Caco-2 (cell line): ENCODE results near the gene BNIPL. TPM values are rescaled to one million over a fixed set of nuclear protein-coding genes. Genes with fewer than 3 reads are reported as not detected.

Experiments
- total RNA-seq: library from RNA; stranded (reverse); gene quantifications from 2 replicates; pipeline ENCODE4 v1.2.3, GENCODE V29; 2022

BNIPL gene
- total RNA-seq, 1 experiment from 2014 or later = 1.9 TPM

Other genes starting within 250 kb of the BNIPL start
- 2.7 and 3.2 TPM in 2 replicates for gene CTSK, start 228.3 kb upstream of the BNIPL start, total RNA-seq
- gene ARNT, start 160.0 kb upstream of the BNIPL start, total RNA-seq = 33.8 and 36.1 TPM in 2 replicates
- not detected in 2 replicates for gene CTXND2, start 149.4 kb upstream of the BNIPL start, total RNA-seq
- 45.0 and 46.7 TPM in 2 replicates for gene SETDB1, start 110.2 kb upstream of the BNIPL start, total RNA-seq
- 360 and 379 TPM in 2 replicates for gene CERS2, start 61.8 kb upstream of the BNIPL start, total RNA-seq
- 30.0 and 42.5 TPM in 2 replicates for gene ANXA9, start 54.3 kb upstream of the BNIPL start, total RNA-seq
- gene MINDY1, start 29.7 kb upstream of the BNIPL start, total RNA-seq = 15.6 and 16.9 TPM in 2 replicates
- gene PRUNE1, start 28.1 kb upstream of the BNIPL start, total RNA-seq = 24.2 and 24.3 TPM in 2 replicates
- gene C1orf56, start 11.2 kb downstream of the BNIPL start, total RNA-seq = 4.8 and 6.7 TPM in 2 replicates
- 58.7 and 59.4 TPM in 2 replicates for gene CDC42SE1, start 23.0 kb downstream of the BNIPL start, total RNA-seq
- 0.95 and 1.2 TPM in 2 replicates for gene MLLT11, start 23.8 kb downstream of the BNIPL start, total RNA-seq
- gene GABPB2, start 34.2 kb downstream of the BNIPL start, total RNA-seq = 2.0 and 2.6 TPM in 2 replicates
- gene SEMA6C, start 110.0 kb downstream of the BNIPL start, total RNA-seq = 2.8 and 3.7 TPM in 2 replicates
- not detected in 2 replicates for gene TNFAIP8L2, start 120.1 kb downstream of the BNIPL start, total RNA-seq
- 4.0 and 5.0 TPM in 2 replicates for gene LYSMD1, start 129.3 kb downstream of the BNIPL start, total RNA-seq
- 52.1 and 53.6 TPM in 2 replicates for gene SCNM1, start 129.6 kb downstream of the BNIPL start, total RNA-seq
- 0.84 and 1.3 TPM in 2 replicates for gene TMOD4, start 139.4 kb downstream of the BNIPL start, total RNA-seq
- 80.1 and 86.0 TPM in 2 replicates for gene VPS72, start 153.6 kb downstream of the BNIPL start, total RNA-seq
- gene PIP5K1A, start 162.0 kb downstream of the BNIPL start, total RNA-seq = 88.6 and 95.1 TPM in 2 replicates
- gene PSMD4, start 218.1 kb downstream of the BNIPL start, total RNA-seq = 250 and 253 TPM in 2 replicates
- 23.9 and 30.2 TPM in 2 replicates for gene ZNF687, start 245.7 kb downstream of the BNIPL start, total RNA-seq